GM21723 (cell line): ENCODE results near the gene FARP1.

ENCODE experiments used
- ATAC-seq: cut with Tn5 transposase; IDR thresholded peaks from one replicate; pipeline ENCODE4 v1.9.1; 2021; ENCODE audit warnings: mild to moderate bottlenecking, moderate library complexity; ENCODE audit not compliant: unreplicated experiment

FARP1 gene

GRCh38 chr13:98172590-98173422 lies 29.9 kb downstream of the FARP1 start:
- ATAC-seq, result no peak

GRCh38 chr13:98173431-98174152 lies 30.7 kb downstream of the FARP1 start:
- no peak for ATAC-seq

DNA sequence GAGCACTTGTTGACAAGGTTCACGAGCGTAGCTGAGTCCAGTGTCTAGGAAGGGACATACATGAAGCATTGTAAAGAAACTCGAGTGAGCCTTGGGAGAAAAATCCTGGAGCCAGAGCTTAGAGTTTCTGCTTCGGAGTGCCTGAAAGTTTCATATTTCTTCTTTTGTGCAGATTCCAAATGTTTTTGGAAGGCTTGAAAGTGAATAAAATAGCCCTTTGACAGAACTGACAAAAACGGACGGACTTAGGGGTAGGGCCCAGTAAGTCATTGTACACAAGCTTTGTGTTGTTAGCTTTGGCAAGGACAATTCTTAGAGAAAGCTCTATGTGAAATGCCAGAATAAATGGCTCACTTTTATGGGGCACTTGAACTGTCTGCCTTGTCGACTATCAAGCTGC lies 31.4 kb downstream of the FARP1 start:
- no peak for ATAC-seq

GRCh38 chr13:98175043-98175442 lies 32.1 kb downstream of the FARP1 start:
- ATAC-seq, result no peak

- no peak for ATAC-seq
Measured at GRCh38 chr13:98175823-98176222, 32.9 kb downstream of the FARP1 start.

DNA sequence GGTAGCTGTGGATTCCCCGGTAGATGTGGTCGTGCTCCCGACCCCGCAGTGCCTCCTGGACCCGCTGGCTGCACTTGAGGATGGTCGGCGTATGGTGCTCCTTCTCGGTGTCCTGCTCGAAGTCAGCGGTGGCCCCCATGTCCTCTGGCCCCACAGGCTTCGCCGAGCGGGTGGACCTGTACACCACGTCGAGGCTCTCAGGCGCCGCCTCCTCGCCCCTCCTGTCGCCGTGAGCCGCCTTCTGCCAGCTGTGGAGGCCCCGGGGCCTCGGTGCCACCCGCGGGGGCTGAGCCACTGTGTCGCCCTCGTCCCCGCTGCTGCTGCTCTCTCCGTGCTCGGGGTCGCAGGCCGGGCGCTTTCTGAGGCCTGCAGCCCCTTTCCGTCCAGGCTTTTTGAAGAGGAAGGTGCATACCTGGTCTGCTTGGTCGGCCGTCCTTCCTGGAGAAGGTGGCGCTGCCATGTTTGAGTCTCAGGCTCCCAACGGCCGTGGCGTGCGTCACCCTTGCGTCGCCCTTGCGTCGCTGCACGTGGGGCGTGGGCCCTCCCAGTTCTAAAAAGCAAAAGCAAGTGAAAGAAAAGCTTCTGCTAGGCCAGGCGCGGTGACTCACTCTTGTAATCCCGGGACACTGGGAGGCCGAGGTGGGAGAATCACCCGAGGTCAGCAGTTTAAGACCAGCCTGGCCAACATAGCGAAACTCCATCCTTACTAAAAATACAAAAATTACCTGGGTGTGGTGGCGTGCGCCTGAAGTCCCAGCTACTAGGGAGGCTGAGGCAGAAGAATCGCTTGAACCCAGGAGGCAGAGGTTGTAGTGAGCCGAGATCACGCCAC lies 34.1 kb downstream of the FARP1 start, which contains the start of gene RNF113B:
RNF113B (minus strand) TSS at position 493 of the 832 bp plus-strand sequence; CDS start at position 460, 33 bp downstream.
- no peak for ATAC-seq

DNA sequence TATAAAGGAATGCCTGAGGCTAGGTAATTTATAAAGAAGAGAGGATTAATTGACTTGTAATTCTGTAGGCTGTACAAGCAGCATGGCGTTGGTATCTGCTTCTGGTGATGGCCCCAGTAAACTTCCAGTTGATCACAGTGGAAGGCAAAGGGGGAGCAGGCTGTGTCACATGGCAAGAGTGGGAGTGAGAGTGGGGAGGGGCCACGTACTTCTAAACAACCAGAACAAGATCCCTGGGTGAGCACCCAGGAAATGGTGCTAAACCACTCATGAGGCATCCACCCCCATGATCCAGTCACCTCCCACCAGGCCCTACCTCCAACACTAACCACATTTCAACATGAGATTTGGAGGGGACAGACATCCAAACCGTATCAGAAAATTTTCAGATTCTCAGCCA lies 37.2 kb downstream of the FARP1 start:
- no peak for ATAC-seq

DNA sequence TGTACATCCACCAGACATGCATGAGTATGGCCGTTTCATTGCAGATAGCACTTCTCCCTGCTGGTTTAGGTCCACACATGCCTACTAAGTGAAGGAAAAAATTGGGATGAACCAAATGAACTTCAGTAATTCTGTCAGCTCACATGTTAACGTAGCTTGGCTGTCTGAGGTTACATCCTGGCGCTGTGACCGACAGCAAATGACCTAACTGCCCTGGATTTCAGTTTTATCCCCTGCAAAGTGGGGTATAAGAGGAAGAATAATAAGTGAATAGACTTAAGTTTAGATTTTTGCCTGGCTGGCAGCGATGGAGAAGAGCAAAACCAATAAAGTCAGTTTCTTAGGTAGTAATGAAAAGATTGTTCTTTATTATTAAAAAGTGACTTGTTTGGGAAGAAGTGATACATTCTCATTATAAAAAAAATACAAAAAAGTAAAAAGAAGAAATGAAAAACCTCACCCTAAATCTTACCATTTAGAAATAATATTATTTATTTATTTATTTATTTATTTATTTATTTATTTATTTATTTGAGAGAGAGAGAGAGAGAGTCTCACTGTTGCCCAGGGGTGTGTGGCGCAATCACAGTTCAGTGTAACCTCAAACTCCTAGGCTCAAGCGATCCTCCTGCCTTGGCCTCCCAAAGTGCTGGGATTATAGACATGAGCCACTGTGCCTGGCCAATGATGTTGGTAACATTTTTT lies 38.4 kb downstream of the FARP1 start:
- no peak for ATAC-seq

GRCh38 chr13:98182153-98182552 lies 39.3 kb downstream of the FARP1 start:
- no peak for ATAC-seq

DNA sequence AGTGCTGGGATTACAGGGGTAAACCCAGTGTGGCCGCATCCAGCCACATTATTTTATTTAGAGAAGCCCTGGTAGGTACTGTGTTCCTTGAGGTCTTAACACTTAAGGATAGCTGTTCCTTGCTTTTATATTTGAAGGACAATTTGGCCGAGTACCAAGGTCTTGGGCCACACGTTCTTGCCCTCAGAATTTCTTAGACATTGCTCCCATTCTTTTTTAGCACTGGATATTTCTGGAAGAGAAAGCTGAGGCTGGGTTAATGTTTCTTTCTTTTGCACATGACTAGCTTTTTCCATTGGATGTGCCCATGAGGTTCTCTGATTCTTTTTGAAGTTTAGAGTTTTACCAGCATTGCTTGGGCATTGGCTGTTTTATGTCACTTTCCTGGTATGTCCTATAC lies 39.7 kb downstream of the FARP1 start:
- ATAC-seq, result no peak

DNA sequence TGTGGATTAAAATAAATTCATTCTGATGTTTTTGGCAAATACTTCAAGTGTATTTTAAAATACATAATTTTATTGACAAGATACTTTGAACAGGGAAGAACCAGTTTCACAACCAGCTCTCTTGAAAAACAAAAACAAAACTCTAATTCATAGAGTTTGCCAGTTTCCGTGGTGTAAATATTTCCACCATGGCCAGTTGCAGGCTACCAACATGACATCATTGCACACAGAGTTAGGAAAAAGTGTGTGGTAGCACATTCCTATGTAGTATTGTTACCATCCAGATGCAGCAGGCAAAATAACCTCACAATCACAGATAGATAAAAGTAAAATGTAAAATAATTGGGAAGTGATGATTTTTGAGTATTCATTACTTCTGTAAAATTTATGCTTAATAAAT lies 41.9 kb downstream of the FARP1 start:
- no peak for ATAC-seq

DNA sequence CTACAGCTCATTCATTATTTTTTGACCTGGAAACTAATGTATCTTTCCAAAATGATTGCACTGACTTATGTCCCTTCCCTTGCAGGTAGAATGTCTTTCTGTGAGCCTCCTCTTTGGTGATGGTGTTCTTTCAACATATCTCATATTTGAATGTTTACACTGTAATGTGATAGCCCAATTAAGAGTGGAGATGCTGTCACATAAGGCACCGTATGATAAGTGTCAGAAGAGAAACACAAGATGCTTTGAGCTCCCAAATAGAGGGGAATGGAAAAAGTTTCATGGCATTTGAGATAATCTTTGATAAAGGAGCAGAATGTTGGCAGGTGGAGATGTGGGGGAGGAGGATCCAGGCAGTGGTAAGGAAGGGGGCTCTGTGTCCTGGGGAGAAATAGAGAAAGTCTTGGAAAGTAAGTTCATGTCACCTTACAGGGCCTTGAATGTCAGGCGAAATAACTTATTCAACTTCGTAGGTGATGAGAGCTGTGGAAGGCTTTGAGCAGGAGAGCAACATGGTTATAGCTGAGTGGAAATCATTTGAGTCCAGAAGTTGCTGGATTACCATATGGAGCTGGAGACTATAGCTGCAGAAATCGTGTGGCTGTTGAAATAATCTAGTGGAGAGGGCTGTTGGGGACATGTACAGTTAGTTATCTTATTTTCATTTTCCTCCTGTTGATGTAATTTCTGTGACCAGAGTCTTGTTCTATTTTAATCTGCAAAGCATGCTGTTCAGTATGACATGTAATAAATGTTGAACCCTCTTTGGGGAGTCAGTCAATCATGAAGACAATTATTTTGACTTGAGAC lies 44.5 kb downstream of the FARP1 start:
- ATAC-seq, result no peak

- ATAC-seq, result no peak
Measured at GRCh38 chr13:98187965-98188261, 45.0 kb downstream of the FARP1 start.

DNA sequence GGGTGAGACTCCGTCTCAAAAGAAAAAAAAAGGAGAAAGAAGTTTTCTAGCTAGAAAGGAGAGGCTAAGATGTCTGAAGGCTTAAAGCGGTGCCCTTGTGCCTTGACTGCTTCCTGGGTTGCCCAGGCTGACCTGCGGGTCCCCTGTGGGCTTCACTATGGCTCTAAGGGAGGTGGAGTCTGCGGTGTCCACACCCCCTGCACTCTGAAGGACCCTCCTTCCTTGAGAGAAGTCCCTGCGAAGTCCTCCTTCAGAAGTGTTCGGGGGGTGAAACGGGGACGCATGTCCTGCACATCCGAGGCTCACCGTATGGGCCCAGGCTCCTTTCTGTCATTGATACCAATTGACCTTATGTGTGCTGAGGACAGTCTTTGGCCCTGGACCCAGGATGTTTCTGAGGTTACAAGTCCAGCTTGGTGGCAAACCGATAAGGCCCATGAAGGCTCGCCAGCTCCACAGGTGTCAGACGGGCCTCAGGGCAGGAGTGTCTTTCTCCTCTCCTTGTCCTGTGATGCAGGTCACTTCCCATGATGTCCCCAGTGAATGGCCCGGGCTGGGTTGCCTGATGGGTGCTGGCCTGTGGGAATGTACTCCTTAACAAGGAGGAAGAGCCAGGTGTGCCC lies 45.8 kb downstream of the FARP1 start:
- no peak for ATAC-seq

- ATAC-seq, result no peak
Measured at GRCh38 chr13:98189841-98190505, 47.1 kb downstream of the FARP1 start.

GRCh38 chr13:98190889-98191444 lies 48.1 kb downstream of the FARP1 start:
- no peak for ATAC-seq

GRCh38 chr13:98192008-98192407 lies 49.1 kb downstream of the FARP1 start:
- ATAC-seq, result no peak

GRCh38 chr13:98195054-98195791 lies 52.3 kb downstream of the FARP1 start:
- ATAC-seq, result no peak
